ENCODE measurements around the gene ATG9A.

ATG9A gene

DNA sequence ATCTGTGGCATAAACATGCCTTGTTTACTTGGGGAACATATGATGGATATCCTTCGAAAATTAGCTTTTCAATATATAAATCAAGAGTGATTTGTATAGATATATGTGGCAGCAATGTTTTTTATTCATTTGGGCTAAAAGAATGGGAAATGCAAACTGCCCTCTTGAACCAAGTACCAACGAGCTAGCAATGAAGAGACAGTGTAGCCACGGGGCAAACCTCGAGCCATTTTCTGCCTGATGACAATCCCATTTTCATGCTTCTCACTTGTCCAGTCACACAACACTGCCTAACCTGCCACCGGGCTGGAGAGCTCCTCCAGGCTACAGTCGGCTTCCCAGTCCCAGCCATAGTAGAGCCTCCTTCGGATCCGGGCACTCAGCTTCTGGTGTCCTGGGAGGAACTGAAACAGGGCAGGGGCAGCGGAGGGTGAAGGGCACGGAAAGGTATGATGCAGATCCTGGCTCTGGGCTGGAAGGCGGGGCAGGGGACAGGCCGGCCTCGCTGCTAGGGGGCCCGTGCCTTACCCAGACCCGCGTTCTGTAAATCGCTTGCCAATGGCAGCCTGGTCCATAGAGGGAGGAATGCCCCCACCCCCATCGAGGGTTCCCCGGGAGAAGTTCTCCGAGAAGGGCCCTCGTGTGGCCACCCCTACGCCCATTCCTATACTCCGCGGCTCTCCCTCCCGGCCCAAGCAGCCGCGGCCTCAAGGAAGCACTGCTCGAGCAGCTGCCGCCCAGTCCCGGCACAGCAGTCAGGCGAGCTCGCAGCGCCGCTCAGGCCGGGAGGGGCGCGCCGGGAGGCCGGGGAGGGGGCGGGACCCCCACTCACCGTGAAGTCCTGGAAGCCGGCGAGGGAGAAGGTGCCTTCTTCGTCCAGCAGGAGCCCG is 53.3 kb downstream of the ATG9A start:
- no peak for DNase-seq

DNA sequence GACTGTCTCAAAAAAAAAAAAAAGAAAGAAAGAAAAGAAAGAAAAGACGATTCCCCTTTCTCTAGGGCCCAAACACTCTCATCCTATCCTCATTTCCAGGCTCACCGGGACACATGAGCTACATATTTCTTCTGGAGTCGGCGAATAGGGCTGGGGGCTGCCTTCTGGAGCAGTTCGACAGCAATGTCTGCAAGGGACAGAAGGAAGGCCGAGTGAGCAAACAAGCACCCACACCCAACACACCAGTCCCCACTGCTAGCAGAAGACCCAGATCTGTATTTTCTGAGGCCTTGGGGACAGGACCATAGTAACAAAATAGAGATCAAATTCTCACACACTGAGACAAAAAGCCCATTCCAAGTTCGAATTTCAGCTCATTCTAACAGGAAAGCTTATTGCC is 54.0 kb downstream of the ATG9A start:
- DNase-seq, result no peak

DNA sequence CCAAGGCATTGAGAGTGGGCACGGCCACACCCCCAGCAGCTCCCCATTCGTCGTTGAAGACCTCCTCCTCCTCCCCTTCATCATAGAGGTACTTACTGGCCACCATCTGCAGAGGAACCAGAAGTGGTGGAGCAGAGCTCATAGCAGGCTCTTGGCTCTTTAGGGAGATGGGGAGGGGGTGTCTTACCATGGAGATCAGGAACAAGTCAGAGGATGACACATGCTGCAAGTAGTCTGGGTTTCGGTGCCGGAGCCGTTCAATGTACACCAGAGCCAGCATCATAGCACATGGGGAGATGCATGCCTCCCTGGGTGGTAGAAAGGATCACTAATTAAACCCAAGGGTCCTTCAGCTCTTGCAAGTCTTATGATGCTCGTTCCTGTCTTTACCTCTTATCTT is 54.6 kb downstream of the ATG9A start:
- DNase-seq, result no peak

DNA sequence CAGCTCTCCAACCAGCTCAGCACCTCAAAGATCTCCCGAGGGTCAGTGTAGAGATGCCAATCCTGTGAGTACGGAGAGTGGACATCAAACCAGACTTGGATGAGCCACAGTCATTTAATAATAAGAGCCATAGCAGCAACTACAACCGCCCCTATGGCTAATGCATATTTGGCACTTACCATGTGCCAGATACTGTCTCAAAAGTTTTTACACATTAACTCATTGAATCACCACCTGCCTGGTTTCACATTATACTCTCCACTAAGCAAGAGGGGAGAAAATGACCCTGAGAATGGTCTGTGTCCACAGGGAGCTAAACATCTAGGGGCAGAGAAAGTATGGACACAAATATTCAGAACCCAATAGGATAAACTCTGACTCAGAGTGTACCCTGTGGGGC is 55.3 kb downstream of the ATG9A start:
- DNase-seq, result no peak

DNA sequence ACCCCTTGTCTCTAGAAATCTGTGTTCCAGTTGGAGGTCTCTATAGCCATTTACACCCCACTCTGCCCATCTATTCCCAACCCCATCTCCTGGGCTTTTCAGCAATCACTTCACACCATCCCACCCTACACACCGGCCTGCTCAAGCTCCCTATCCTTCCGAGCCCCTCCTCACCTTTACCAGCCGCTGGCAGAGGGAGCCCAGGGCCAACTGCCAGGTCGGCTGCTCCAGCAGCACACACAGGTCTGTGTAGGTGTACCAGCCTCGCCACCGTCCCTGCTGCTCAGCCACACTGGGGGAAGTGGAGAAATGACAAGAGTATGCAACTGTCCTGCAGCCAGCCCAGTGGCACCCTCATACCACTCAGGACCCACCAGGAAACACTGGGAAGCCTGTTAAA is 56.3 kb downstream of the ATG9A start:
- no peak for DNase-seq

DNA sequence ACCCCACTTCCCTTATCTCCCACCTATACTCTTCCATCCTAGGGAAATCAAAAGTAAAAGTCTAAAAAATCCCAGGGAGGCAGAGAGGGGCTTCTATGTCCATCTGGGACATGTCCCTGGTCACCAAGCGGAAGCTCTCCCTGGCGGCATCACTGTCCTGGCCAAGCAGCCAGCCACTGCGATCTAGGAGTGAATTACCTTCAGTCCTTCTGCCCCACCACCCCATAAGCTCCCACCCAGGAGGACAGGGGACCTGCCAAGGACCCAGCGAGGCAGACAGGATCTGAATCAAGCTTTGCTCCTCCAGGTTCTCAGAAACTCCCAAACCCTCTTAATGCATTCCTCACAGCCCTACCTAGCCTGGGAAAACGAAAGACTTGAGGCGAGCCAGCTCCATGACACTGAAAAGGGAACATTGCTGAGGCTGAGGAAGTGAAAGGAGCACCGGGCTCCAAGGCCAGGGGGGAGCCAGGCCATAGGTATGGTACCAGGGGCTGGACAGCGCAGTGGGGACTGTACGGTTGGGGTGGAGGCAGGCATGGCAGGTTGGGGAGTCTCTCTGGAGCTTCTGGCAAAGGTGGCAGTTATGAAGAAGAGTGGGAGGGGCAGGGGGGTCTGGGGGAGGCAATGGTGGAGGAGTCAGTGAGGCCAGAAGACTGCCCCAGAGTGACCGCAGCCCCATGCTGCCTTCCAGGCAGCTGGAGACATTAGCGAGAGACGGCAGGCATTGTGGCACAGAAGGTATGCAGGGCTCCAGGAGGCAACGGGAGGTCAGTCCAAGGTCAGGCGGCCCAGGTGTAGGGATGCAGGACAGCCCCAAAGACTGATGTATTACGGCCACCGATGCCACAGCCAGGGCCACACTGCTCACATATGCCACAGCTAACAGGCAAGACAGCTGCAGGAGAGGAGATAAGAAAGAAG is 56.9 kb downstream of the ATG9A start:
- no peak for DNase-seq

DNA sequence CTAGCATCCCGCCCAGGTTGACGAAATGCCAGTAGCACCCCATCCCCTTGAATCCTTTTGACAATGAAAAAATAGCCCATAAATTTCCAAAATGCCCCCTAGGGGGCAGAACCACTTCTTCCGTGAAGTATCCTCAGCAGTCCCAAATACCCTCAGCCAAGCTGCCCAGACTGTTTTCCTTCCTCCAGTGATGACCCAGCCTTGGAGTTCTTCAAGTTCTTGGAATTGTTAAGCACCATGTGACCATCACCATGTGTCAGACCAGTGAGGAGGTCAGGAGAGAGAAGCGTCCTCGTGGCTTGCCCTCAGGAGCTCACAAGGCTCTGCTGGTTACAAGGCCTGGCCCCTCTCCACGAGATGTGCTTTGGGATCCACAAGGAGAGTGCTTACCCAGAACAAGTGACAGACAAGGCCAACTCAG is 58.2 kb downstream of the ATG9A start:
- DNase-seq, result no peak

DNA sequence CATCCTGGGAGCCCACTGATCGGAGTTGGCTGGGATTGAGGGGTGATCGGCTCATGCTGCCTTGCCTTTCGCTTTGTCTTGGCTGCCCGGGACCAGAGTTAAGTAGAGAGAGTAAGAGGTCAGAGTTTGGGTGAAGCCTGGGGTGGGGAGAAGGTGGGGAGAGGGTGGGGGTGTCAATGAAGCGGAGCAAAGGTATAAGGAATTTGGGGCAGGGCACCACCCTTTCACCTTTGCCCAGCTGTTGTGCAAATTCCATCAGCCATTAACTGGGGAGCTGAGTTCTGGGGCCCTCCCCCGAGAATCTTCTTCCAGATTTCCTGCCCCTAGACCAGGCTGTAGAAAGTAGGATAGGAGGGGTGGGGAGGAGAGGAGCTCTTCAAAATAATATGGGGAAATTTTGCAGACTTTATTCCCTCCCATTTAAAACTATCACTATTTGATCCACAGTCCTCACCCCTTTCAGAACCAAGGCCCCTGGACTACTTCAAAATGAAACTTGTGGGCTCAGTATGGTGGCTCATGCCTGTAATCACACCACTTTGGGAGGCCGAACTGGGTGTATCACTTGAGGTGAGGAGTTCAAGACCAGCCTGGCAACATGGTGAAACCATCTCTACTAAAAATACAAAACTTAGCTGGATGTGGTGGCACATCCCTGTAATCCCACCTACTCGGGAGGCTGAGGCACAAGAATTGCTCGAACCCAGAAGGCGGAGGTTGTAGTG is 59.3 kb downstream of the ATG9A start, which contains the start of gene SLC23A3:
SLC23A3 (minus strand) TSS at position 100 of the 725 bp plus-strand sequence; CDS start at position 55, 45 bp downstream.
- no peak for DNase-seq
